OCI-LY1 (cell line): ENCODE data around the gene PRDM8.
"Not testable (repeated sequence)": the region's sequence is repeated elsewhere in the genome, so short reads cannot be mapped to it uniquely, and the experiment has no call there.

Source experiments
- H2AFZ ChIP-seq: fragments of 200-600 bp; sonication (generic), shearing (Covaris generic); 2 replicates; pipeline ENCODE4 v1.6.0; 2014; ENCODE audit warnings: antibody characterized with exemption, mild to moderate bottlenecking, low read length
- H3F3A ChIP-seq: fragments of 200-600 bp; sonication (generic), shearing (Covaris generic); 2 replicates; pipeline ENCODE4 v1.6.0; 2014; ENCODE audit warnings: mild to moderate bottlenecking, antibody characterized with exemption, low read length, moderate library complexity; ENCODE audit not compliant: insufficient read depth
- H3K27ac ChIP-seq: fragments of 200-600 bp; sonication (generic); 2 replicates; pipeline ENCODE4 v1.5.1; 2014; ENCODE audit warnings: low read length, mixed run types, mild to moderate bottlenecking, low read depth; ENCODE audit not compliant: poor library complexity, severe bottlenecking
- H3K27me3 ChIP-seq: fragments of 200-600 bp; sonication (generic); 2 replicates; pipeline ENCODE4 v1.6.0; 2014; ENCODE audit warnings: antibody characterized with exemption, mild to moderate bottlenecking, low read length, moderate library complexity; ENCODE audit not compliant: insufficient read depth
- H3K36me3 ChIP-seq: fragments of 200-600 bp; sonication (generic); 2 replicates; pipeline ENCODE4 v1.6.1; 2014; ENCODE audit warnings: mild to moderate bottlenecking, antibody characterized with exemption, low read length, moderate library complexity, mixed read lengths; ENCODE audit not compliant: insufficient read depth
- H3K4me1 ChIP-seq: fragments of 200-600 bp; sonication (generic); 2 replicates; pipeline ENCODE4 v1.5.1; 2014; ENCODE audit warnings: mild to moderate bottlenecking, low read length, moderate library complexity; ENCODE audit not compliant: insufficient read depth, severe bottlenecking
- H3K4me2 ChIP-seq: fragments of 200-600 bp; sonication (generic), shearing (Covaris generic); 2 replicates; pipeline ENCODE4 v1.6.1; 2014; ENCODE audit warnings: low read length
- H3K4me3 ChIP-seq: fragments of 200-600 bp; sonication (generic); 2 replicates; pipeline ENCODE4 v1.5.1; 2014; ENCODE audit warnings: low read length, low read depth, mild to moderate bottlenecking, mixed read lengths; ENCODE audit not compliant: poor library complexity, severe bottlenecking
- H3K79me2 ChIP-seq: fragments of 200-600 bp; shearing (Covaris generic); 2 replicates; pipeline ENCODE4 v1.6.1; 2016; ENCODE audit warnings: mixed run types, low read length, mixed read lengths; ENCODE audit not compliant: insufficient read depth
- H3K9ac ChIP-seq: fragments of 200-600 bp; sonication (generic), shearing (Covaris generic); 2 replicates; pipeline ENCODE4 v1.6.1; 2014; ENCODE audit warnings: mild to moderate bottlenecking, low read length, mixed read lengths
- H3K9me2 ChIP-seq: fragments of 200-600 bp; sonication (generic), shearing (Covaris generic); 2 replicates; pipeline ENCODE4 v1.6.1; 2014; ENCODE audit warnings: low read depth, mild to moderate bottlenecking, low read length, mixed read lengths
- H3K9me3 ChIP-seq: fragments of 200-600 bp; shearing (Covaris generic); 2 replicates; pipeline ENCODE4 v1.6.1; 2014; ENCODE audit warnings: low read length, mixed read lengths
- H4K20me1 ChIP-seq: fragments of 200-600 bp; sonication (generic), shearing (Covaris generic); 2 replicates; pipeline ENCODE4 v1.6.0; 2016; ENCODE audit warnings: mild to moderate bottlenecking, low read length; ENCODE audit not compliant: insufficient read depth
- CTCF ChIP-seq: fragments of 200-600 bp; sonication (generic), shearing (Covaris generic); IDR thresholded peaks from 2 replicates; pipeline ENCODE4 v1.5.1; 2017; ENCODE audit warnings: mild to moderate bottlenecking, antibody characterized with exemption, low read length, moderate library complexity, mixed read lengths
- EZH2 ChIP-seq: fragments of 200-600 bp; sonication (generic), shearing (Covaris generic); IDR thresholded peaks from 2 replicates; pipeline ENCODE4 v1.8.0; 2017; ENCODE audit warnings: borderline replicate concordance, mixed run types, mild to moderate bottlenecking, antibody characterized with exemption, low read length, moderate library complexity, mixed read lengths

The PRDM8 gene

GRCh38 chr4:80239480-80240150 lies 42.3 kb downstream of the PRDM8 start:
- Histone ChIP-seq H3F3A (no peaks in the 10 kb centered on the region), H3K9ac (no peak overlapping the region), H3K4me3 (no peak overlapping the region), H4K20me1 (no peaks in the 10 kb centered on the region), H2AFZ (no peak overlapping the region), H3K36me3 (no peaks in the 10 kb centered on the region), H3K79me2 (no peaks in the 10 kb centered on the region), H3K4me1 (no peaks in the 10 kb centered on the region), H3K4me2 (no peak overlapping the region), H3K9me2 (no peaks in the 10 kb centered on the region), H3K9me3 (no peaks in the 10 kb centered on the region), H3K27me3 (no peaks in the 10 kb centered on the region), H3K27ac (no peak overlapping the region)
- TF ChIP-seq CTCF (no peak), EZH2 (no peak)

DNA sequence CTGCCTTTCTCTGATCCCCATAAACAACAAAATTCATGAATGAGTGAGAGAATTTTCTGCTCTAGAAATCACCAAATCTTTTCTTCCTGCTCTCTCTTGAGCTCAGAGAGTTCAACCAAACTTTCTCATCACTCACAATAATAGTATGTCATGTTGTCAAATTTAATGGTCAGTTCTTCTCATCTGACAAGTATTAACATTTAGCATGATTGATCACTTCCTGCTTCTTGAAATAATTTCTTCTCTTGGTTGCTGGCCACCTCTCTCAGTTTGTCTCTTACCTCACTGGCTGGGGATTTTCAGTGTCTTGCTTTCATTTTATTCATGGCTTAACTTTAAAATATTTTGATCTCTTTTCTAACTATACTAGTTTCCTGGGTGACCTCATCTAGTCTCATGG lies 43.7 kb downstream of the PRDM8 start:
- Histone ChIP-seq H3K4me1 (no peaks in the 10 kb centered on the region), H3K79me2 (no peaks in the 10 kb centered on the region), H2AFZ (no peak overlapping the region), H3K9me3 (no peaks in the 10 kb centered on the region), H3K36me3 (no peaks in the 10 kb centered on the region), H3K4me3 (no peak overlapping the region), H3F3A (no peaks in the 10 kb centered on the region), H3K9me2 (no peaks in the 10 kb centered on the region), H4K20me1 (no peaks in the 10 kb centered on the region), H3K4me2 (no peak overlapping the region), H3K27me3 (no peaks in the 10 kb centered on the region), H3K9ac (no peak overlapping the region), H3K27ac (no peak overlapping the region)
- TF ChIP-seq EZH2 (no peak), CTCF (no peak)

DNA sequence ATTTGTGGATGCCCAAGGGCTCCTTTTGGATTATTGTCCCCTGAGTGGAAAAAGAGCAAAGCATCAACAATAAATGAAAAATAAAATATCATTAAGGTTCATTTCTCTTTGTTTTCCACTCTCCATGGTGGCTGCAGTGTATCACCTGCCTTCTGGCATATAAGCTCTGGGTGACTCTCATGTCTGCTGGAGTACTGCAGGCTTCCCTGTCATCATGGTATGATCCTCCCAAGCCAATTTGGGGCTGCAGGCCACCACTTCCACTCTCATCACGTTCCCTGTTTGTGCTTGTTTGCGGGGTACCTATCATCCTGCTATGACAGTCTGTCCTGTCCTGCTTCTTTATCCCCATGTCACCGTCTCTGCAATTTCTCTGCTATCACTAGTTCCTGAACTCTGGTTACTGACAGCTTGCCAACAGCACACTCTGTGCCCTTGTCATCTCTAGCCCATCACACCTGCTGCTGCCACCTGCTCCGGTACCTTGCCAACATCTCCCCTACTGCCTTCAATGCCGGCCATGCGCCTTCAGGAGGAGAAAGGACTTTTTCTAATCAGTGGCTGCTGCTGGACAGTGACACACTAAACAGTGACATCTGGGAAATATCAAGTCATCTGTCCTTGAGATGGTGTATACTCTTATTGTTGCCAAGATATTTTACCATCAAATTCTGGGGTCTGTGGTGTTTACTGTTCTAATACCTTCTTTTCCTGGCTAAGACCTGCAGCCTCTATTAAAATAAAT lies 46.1 kb downstream of the PRDM8 start:
- no peak overlapping the region for H3K9ac ChIP-seq
- H3K9me3 ChIP-seq, result no peaks in the 10 kb centered on the region
- no peak for TF ChIP-seq EZH2
- TF ChIP-seq CTCF, result no peak
- H3K27ac ChIP-seq, result no peak overlapping the region
- H3K36me3 ChIP-seq, result no peaks in the 10 kb centered on the region
- H3F3A ChIP-seq, result no peaks in the 10 kb centered on the region
- no peaks in the 10 kb centered on the region for H3K27me3 ChIP-seq
- no peak overlapping the region for H3K4me2 ChIP-seq
- H3K9me2 ChIP-seq, result no peaks in the 10 kb centered on the region
- no peak overlapping the region for H2AFZ ChIP-seq
- H4K20me1 ChIP-seq, result no peaks in the 10 kb centered on the region
- H3K4me3 ChIP-seq, result no peak overlapping the region
- H3K4me1 ChIP-seq, result no peaks in the 10 kb centered on the region
- H3K79me2 ChIP-seq, result no peaks in the 10 kb centered on the region

GRCh38 chr4:80247484-80247883 lies 50.2 kb downstream of the PRDM8 start:
- H3K9me2 ChIP-seq, H3K27ac ChIP-seq, H4K20me1 ChIP-seq, H3K9me3 ChIP-seq, H3K9ac ChIP-seq, H3K4me2 ChIP-seq, H3F3A ChIP-seq, H3K27me3 ChIP-seq, H2AFZ ChIP-seq, H3K79me2 ChIP-seq, H3K36me3 ChIP-seq, H3K4me1 ChIP-seq, H3K4me3 ChIP-seq: not testable (repeated sequence)
